ENCODE measurements around the gene XRCC2.

XRCC2 gene

GRCh38 chr7:152673897-152674296, 2.0 kb downstream of the XRCC2 start:
- DNase-seq (ENCODE audit: low read depth), result no peak
- no peak for TF ChIP-seq CTCF (IDR thresholded peaks at IDR 0.05; ENCODE audit: low read depth, low read length, missing control alignments)
- in situ Hi-C loops (cut with HindIII; ENCODE audit: low sequenced_read_pairs), result no loop called here
- no peak overlapping the region for H3K4me3 ChIP-seq (ENCODE audit: low read depth, low read length)

DNA sequence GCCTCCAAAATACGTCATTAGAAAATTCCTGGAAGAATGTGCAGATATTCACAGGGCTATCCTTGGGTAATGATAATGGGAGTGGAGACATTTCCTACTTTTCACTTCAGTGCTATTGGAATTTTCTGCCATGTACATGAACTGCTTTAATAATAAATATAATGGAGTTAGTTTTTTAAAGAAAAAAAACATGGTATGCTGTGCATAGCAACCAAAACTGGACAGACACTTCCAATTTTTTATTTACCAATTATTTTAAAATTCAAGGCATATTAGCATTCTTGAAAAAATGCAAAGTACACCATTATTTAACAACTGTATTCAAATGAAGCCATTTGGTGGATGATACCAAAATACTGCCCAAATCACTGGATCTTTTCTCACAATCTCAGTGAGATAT, 3.3 kb downstream of the XRCC2 start:
- no peak for TF ChIP-seq CTCF (IDR thresholded peaks at IDR 0.05; ENCODE audit: low read depth, low read length, missing control alignments)
- H3K4me3 ChIP-seq (ENCODE audit: low read depth, low read length), result no peak overlapping the region
- DNase-seq (ENCODE audit: low read depth), result no peak
- in situ Hi-C loops (cut with HindIII; ENCODE audit: low sequenced_read_pairs), result no loop called here

DNA sequence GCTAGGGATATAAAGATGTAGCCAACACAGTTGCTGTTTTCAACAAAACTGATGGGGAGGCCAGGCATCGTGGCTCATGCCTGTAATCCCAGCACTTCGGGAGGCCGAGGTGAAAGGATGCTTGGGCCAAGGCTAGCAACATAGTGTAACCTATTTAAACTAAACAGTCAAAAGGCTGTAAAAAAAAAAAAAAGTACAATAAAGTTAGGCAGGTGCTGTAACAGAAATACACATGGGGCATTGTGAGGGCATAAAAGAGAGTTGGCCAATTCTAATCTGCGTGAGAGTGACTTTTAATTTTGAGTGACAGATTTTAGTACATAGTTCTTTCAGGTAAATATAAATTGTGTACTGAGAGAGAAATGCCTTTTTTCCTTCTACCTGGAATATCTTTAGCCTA, 6.2 kb downstream of the XRCC2 start:
- no peak for TF ChIP-seq CTCF (IDR thresholded peaks at IDR 0.05; ENCODE audit: low read depth, low read length, missing control alignments)
- no peak for DNase-seq (ENCODE audit: low read depth)
- in situ Hi-C loops (cut with HindIII; ENCODE audit: low sequenced_read_pairs), result no loop called here
- H3K4me3 ChIP-seq (ENCODE audit: low read depth, low read length), result no peak overlapping the region

- TF ChIP-seq CTCF (IDR thresholded peaks at IDR 0.05; ENCODE audit: low read depth, low read length, missing control alignments), result no peak
- no peak for DNase-seq (ENCODE audit: low read depth)
- in situ Hi-C loops (cut with HindIII; ENCODE audit: low sequenced_read_pairs), result no loop called here
- no peak overlapping the region for H3K4me3 ChIP-seq (ENCODE audit: low read depth, low read length)
These were observed 7.0 kb downstream of the XRCC2 start for GRCh38 chr7:152668975-152669374.

DNA sequence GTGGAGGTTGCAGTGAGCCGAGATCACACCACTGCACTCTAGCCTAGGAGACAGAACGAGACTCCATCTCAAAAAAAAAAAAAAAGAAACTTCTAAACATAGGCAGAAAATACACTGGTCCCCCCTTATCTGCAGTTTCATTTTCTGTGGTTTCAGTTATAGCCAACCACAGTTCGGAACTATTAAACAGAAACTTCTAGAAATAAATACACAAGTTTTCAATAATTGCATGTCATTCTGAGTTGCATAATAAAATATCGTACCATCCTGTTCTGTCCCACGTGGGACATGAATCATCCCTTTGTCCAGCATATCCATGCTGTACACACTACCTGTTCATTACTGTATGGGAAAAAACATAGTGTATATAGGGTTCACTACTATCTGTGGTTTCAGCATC, 8.0 kb downstream of the XRCC2 start:
- TF ChIP-seq CTCF (IDR thresholded peaks at IDR 0.05; ENCODE audit: low read depth, low read length, missing control alignments), result no peak
- no peak overlapping the region for H3K4me3 ChIP-seq (ENCODE audit: low read depth, low read length)
- in situ Hi-C loops (cut with HindIII; ENCODE audit: low sequenced_read_pairs), result no loop called here
- DNase-seq (ENCODE audit: low read depth), result no peak

GRCh38 chr7:152666078-152666477, 9.9 kb downstream of the XRCC2 start:
- in situ Hi-C loops (cut with HindIII; ENCODE audit: low sequenced_read_pairs), result no loop called here
- no peak for DNase-seq (ENCODE audit: low read depth)
- no peak overlapping the region for H3K4me3 ChIP-seq (ENCODE audit: low read depth, low read length)
- TF ChIP-seq CTCF (IDR thresholded peaks at IDR 0.05; ENCODE audit: low read depth, low read length, missing control alignments), result no peak

DNA sequence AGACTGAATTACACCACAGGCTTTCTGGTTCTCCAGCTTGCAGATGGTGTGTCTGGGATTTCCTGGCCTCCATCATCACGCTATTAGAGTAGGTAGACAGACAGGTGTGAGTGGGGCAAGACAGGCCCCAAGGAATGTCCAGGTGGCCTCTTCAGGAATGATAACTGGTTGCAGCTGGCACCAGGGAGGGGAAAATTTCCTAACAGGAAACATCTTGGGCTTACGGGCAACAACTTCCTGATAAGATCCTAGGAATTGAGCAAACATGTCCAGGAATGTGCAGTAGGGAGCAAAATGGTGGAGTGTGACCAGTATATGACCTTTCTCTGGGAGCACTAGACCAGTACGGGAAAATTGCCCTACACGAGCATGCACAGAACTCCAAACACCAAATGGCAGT, 11.3 kb downstream of the XRCC2 start:
- no peak for DNase-seq (ENCODE audit: low read depth)
- TF ChIP-seq CTCF (IDR thresholded peaks at IDR 0.05; ENCODE audit: low read depth, low read length, missing control alignments), result no peak
- in situ Hi-C loops (cut with HindIII; ENCODE audit: low sequenced_read_pairs), result no loop called here
- H3K4me3 ChIP-seq (ENCODE audit: low read depth, low read length), result no peak overlapping the region

Data from astrocyte of the cerebellum (primary cell).